CD4-positive, alpha-beta T cell treated with Interferon gamma for 1 hour (primary cell): ENCODE data around the gene FAM162B.
"Not testable (repeated sequence)": the region's sequence is repeated elsewhere in the genome, so short reads cannot be mapped to it uniquely, and the experiment has no call there.

Source experiments
- DNase-seq: peaks from one replicate; pipeline ENCODE4 v3.0.0-alpha.2; 2020

Gene FAM162B

GRCh38 chr6:116714761-116715160 lies 50.8 kb downstream of the FAM162B start:
- no peak for DNase-seq

GRCh38 chr6:116714296-116714695 lies 51.2 kb downstream of the FAM162B start:
- DNase-seq = no peak

GRCh38 chr6:116705917-116706316 lies 59.6 kb downstream of the FAM162B start:
- DNase-seq = no peak

DNA sequence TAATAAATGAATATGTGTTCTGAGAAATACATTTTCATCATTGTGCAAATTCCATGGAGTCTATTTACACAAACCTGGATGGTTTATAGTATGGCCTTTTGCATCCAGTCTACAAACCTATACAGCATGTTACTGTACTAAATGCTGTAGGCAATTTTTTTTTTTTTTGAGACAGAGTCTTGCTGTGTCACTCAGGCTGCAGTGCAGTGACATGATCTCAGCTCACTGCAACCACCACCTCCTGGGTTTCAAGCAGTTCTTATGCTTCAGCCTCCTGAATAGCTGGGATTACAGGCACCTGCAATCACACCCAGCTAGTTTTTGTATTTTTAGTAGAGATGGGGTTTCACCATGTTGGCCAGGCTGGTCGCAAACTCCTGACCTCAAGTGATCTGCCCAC lies 61.6 kb downstream of the FAM162B start:
- DNase-seq = not testable (repeated sequence)
